AML-193 (cell line): ENCODE measurements around the gene MLLT3.

Experiments used
- DNase-seq, 2 experiments: peaks; one replicate each; lab custom pipeline; 2025; lab: John Stamatoyannopoulos, UW

Gene MLLT3

GRCh38 chr9:20625003-20625349 lies 2.7 kb upstream of the MLLT3 start:
- DNase-seq, result no peak

GRCh38 chr9:20624201-20625002 lies 2.1 kb upstream of the MLLT3 start:
- peak; percentile 74 to 80 for DNase-seq

DNA sequence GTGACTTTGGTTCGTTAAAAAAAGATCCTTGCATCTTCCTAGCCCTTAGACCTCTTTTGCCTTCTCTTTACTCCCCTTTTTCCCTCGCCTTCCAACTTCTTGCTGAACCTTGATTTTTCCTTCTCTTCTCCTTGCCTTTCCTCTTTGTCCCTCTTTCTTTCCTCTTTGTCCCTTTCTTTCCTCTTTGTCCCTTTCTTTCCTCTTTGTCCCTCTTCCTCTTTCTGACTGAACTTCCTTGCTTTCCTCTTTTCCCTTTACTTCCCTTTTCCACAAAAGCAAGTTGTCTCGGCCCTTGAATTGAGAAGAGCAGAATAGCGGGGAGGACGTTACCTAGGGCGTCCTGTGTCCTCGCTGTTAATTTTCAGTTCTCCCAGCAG lies 1.4 kb upstream of the MLLT3 start:
- DNase-seq, result no peak

DNA sequence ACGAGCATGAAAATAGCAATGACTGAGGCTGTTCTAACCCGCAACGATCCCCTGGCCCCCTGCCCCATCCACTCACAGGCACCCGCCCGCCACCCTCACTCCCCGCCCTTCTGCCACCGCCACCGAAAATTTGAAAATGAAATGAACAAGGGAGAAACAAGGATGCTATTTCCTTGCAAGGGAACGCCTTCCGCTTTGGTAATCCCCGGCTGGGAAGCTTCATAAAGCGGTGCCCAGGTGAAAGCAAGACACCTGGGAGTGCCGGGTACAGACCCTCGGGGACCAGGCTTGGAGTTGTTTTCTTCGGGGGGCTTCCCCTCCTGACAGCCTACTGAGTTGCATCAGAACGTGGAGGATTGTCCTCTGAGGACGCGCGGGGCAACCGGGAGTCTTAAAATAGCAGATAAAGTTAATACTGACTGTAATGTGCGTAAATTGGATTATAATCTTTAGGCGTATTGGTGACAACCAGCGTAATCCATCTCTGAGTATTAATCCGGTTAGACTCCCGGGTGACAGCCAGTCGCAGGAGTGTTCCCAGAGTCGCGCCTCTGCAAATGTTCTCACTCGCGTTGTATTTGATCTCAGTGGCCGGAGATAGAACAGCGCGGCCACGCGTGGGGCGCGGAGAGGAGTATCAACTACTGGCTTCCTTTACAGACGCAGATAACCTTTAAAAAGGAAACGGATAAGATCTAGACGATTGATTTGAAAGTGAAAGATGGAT lies 885 bp upstream of the MLLT3 start:
- peak; percentile 20 to 21 for DNase-seq

DNA sequence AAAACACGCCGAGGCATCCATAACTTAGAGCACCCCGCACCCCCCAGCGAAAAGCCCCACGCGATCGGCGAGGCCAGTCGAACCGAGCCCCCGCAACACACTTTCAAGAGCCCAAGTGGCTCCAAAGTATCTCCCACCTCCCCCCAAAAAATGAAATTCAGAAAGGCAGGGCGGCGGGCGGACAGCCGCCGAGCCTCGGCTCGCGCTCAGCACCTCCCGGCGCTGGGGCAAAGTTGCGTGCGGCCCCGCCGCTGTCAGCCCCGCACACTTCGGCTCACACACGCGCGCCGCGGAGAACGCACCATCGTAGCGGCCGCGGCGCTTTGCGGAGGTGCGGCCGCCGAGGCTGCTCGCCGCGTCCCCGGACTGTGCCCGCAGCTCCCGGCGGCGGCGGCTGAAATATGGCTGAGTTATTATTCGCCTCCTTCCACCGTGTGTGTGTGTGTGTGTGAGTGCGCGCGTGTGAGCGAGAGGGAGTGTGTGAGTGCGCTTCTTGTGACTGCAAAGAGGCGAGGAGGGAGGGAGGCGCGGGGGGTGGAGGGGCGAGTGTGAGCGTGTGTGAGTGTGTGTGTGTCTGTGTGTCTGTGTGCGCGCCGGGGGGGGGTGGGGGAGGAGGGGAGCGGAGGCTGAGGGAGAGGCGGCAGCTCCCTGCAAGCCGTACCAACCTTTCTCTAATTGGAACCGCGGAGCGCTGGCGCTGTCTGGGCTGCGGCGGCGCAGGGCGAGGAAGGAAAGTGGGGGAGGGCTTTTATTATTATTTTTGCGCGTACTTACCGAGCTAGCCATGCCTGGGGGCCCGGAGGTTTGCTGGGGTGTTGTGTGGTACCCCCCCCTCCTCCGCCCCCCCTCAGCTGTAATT lies 599 bp downstream of the MLLT3 start:
- peak; percentile 43 to 68 for DNase-seq

- DNase-seq, result peak; percentile 35 to 39
Measured at GRCh38 chr9:20620650-20621470, 1.4 kb downstream of the MLLT3 start.

DNA sequence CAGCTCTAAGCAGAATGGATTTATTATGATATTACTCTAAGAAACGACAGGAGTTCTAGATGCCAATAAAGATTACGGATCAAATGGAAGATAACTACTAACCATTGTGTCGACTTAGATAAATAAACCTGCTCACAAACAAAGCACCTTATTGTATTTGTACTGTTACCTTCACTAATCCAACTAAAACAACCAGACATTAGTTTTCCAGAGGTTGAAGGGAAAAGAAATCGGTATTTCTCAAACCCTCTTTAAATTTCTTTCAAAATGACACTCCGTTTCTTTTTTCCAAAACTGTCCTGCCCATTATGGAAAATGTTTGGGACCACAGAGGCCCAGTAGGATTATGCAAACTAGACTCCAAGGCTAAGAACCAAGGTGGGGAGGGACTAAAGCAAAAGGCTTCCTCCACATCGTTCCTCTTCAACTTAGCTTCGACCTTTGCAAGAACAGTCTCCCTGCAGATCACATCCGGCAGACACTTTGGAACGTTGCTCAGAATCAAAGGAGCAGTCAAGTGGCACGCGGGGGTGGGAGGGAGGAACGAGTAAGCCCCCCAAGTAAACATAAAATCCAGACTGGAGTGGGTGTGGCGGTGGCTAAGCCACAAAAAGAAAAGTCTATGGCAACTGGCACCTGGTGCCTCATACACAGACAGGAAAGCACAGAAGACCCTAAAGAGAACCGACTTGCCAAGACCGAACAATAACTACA lies 2.7 kb downstream of the MLLT3 start:
- DNase-seq, result peak in 1 of 2 experiments; percentile 10

DNA sequence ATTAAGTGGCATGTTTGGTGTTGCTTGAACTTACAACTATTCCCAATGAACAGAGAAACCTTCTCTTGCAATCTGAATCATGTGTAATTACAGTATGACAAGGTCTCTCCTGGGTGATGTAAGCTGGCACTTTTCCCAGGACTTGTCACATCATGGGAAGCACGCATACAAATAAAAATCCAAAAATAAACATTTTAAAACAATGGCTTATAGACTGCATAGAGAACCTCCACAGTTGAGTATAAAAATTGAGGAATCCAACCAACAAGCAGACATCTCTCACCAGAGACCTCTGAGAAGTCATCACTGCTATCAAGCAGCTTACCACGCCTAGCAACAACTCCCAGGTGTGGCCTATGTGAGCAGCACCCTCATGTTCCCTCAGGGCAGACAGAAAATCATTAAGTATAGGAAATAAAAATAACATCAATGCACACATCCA lies 3.9 kb downstream of the MLLT3 start:
- no peak for DNase-seq

- DNase-seq, result no peak
Measured at GRCh38 chr9:20616808-20617207, 5.5 kb downstream of the MLLT3 start.

GRCh38 chr9:20614602-20615216 lies 7.6 kb downstream of the MLLT3 start:
- no peak for DNase-seq

- peak; percentile 33 to 53 for DNase-seq
Measured at GRCh38 chr9:20611691-20612287, 10.5 kb downstream of the MLLT3 start.

- DNase-seq, result no peak
Measured at GRCh38 chr9:20610591-20610990, 11.7 kb downstream of the MLLT3 start.

- DNase-seq, result no peak
Measured at GRCh38 chr9:20608582-20608981, 13.7 kb downstream of the MLLT3 start.

DNA sequence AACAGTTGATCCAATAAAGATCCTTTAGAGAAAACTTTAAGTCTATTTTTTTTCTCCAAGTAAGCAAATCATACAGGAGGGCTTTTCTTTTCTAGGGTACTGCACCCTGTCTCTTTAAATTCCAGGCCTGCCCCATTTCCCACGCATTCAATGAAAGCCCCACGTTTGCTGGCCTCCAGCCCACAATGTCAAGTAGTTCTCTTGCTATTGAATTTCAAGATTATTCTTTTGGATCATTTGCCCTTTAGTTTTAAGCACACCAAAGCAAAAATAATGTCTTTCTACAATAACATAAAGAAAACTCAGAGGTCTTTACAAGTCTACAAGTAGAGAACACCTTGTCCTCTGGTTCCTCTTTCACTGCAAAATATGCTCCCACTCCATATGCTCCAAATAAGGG lies 15.6 kb downstream of the MLLT3 start:
- no peak for DNase-seq

GRCh38 chr9:20604562-20604961 lies 17.7 kb downstream of the MLLT3 start:
- peak; percentile 12 to 32 for DNase-seq

DNA sequence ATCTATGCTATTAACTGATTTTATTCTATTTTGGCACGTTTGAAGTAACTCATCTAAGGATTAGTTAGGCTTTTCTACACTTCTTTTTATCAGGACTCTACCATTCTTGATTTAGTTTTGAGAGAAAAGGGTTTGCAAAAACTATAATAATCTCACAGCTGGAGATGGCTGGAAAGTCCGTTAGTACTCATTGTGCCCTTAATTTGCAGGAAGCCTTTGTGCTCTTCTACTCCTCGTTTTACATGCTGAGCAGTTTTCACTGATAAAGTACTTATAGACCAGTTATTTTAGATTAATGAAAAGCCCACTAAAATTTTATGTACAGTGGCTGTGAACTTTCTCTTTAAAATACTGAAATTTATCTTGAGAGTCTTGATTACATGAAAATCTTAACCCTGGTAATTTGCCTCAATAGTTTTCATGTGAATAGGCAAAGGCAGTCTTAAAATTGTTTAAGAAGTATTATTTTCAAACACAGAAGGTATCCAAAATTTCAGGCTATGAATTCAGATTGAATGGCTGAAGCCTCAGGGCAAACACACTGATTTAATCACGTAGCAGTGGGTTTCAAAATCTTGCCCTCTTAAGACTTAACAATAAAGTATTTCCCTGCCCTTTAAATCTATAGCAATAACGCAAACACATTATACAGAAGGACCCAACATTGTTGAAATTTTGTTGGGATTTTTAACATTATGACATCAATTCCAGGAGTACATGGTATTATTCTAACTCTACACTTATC lies 18.6 kb downstream of the MLLT3 start:
- no peak for DNase-seq

GRCh38 chr9:20601292-20601691 lies 21.0 kb downstream of the MLLT3 start:
- no peak for DNase-seq

GRCh38 chr9:20599195-20599594 lies 23.1 kb downstream of the MLLT3 start:
- no peak for DNase-seq

- no peak for DNase-seq
Measured at GRCh38 chr9:20598367-20598766, 23.9 kb downstream of the MLLT3 start.
